GM12878 (cell line): ENCODE measurements around the gene NUDT22. TPM values are rescaled to one million over a fixed set of nuclear protein-coding genes. Genes with fewer than 3 reads are reported as not detected.

Experiments used
- CHD4 ChIP-seq: fragments of 200-600 bp; sonication (generic); IDR thresholded peaks from 2 replicates; pipeline ENCODE4 v1.6.1; 2016; ENCODE audit warnings: mild to moderate bottlenecking
- CUX1 ChIP-seq: IDR thresholded peaks from 2 replicates; pipeline ENCODE4 v1.6.1; 2012; ENCODE audit warnings: improper control_type of control experiment, low read depth, low read length; ENCODE audit not compliant: insufficient replicate concordance
- FOXK2 ChIP-seq: fragments of 450-650 bp; IDR thresholded peaks from 2 replicates; pipeline ENCODE4 v1.6.1; 2017; ENCODE audit warnings: mild to moderate bottlenecking, moderate library complexity
- GABPA ChIP-seq: IDR thresholded peaks from 2 replicates; pipeline ENCODE4 v1.6.1; 2014; ENCODE audit warnings: antibody characterized with exemption, low read depth, mild to moderate bottlenecking, inconsistent platforms
- NR2F1 ChIP-seq: fragments of 450-650 bp; conservative IDR thresholded peaks from 2 replicates; pipeline ENCODE4 v1.6.1; 2017; ENCODE audit warnings: mild to moderate bottlenecking
- POLR2A ChIP-seq: IDR thresholded peaks from 2 replicates; pipeline ENCODE4 v1.6.1; 2011; ENCODE audit warnings: low read depth, mild to moderate bottlenecking, low read length
- RFX5 ChIP-seq: IDR thresholded peaks from 2 replicates; pipeline ENCODE4 v1.6.1; 2011; ENCODE audit warnings: low read depth, low read length, improper control_type of control experiment
- SIN3A ChIP-seq: IDR thresholded peaks from 2 replicates; pipeline ENCODE4 v1.6.1; 2012; ENCODE audit warnings: low read depth, low read length, improper control_type of control experiment
- SRF ChIP-seq, 2 experiments: IDR thresholded peaks; 2 replicates each; pipeline ENCODE4 v1.6.1; 2011; ENCODE audit warnings: low read depth in 2 of 2, low read length in 2 of 2, mild to moderate bottlenecking in 1 of 2, moderate library complexity in 1 of 2
- STAT1 ChIP-seq: fragments of 450-650 bp; conservative IDR thresholded peaks from 2 replicates; pipeline ENCODE4 v1.6.1; 2014; ENCODE audit warnings: antibody characterized with exemption, mild to moderate bottlenecking
- ZNF274 ChIP-seq: IDR thresholded peaks from one replicate; pipeline ENCODE4 v1.8.0; 2011; ENCODE audit not compliant: insufficient read length, insufficient read depth
- ZNF622 ChIP-seq: fragments of 450-650 bp; IDR thresholded peaks from 2 replicates; pipeline ENCODE4 v1.6.1; 2017; ENCODE audit warnings: mild to moderate bottlenecking, inconsistent platforms
- ZSCAN29 ChIP-seq: fragments of 450-650 bp; IDR thresholded peaks from 2 replicates; pipeline ENCODE4 v1.6.1; 2017; ENCODE audit warnings: mild to moderate bottlenecking, moderate library complexity
- polyA plus RNA-seq, 11 experiments: library from polyadenylated mRNA; depleted of rRNA in 4 of 11; unstranded in 6 of 11; stranded (reverse) in 5 of 11; fragments of >200 nt; fragmentation: Nextera tagmentation in 4 of 11; fragmentation: Illumina TruSeq in 1 of 11; extraction: Ambion mirVana in 4 of 11; extraction: Trizol in 1 of 11; gene quantifications; 1 replicate in 1 of 11; 2 replicates in 10 of 11; pipeline versions ENCODE4 v1.2.1 to v1.2.3, GENCODE V29; 2011 to 2016; ENCODE audit warnings: inconsistent platforms in 2 of 11, missing spikeins in 2 of 11, low read depth in 1 of 11
- total RNA-seq, 4 experiments: library from RNA; depleted of rRNA in 3 of 4; stranded (reverse); fragments of >200 nt in 3 of 4; fragmentation: Illumina TruSeq in 1 of 4; extraction: Trizol in 1 of 4; gene quantifications; 2 replicates each; pipeline versions ENCODE4 v1.2.1 to v1.2.3, GENCODE V29; 2013 to 2021
- TF ChIP-seq, protein P1 (sequence below): fragments of 450-650 bp; IDR thresholded peaks from 2 replicates; pipeline ENCODE4 v1.6.1; 2017; ENCODE audit warnings: mild to moderate bottlenecking, low read depth, inconsistent platforms; ENCODE audit not compliant: poor library complexity, severe bottlenecking
- TF ChIP-seq, protein P2 (sequence below): fragments of 150-350 bp; IDR thresholded peaks from 2 replicates; pipeline ENCODE4 v1.6.1; 2016; ENCODE audit warnings: low read depth, low read length
- TF ChIP-seq, protein P3 (sequence below), 3 experiments: IDR thresholded peaks in 2 of 3; conservative IDR thresholded peaks in 1 of 3; 2 replicates each; pipeline ENCODE4 v1.5.1; 2011; ENCODE audit warnings: low read depth in 3 of 3, low read length in 3 of 3, mild to moderate bottlenecking in 3 of 3, control low read depth in 2 of 3, moderate library complexity in 2 of 3, inconsistent platforms in 1 of 3, mixed read lengths in 1 of 3; ENCODE audit not compliant: control insufficient read depth in 2 of 3, insufficient read depth in 1 of 3; ENCODE audit errors: extremely low read depth in 1 of 3
- TF ChIP-seq, protein P4 (sequence below): IDR thresholded peaks from 2 replicates; pipeline ENCODE4 v1.6.1; 2012; ENCODE audit warnings: low read depth, low read length, improper control_type of control experiment

NUDT22 gene
- total and polyA plus RNA-seq, 10 of the 15 experiments (the other 5 are each of a cell fraction or from before 2014, with no cell fraction given): 6.7 to 115 (median 64.7) TPM

GRCh38 chr11:64185693-64186491 lies 40.2 kb upstream of the NUDT22 start, which contains the start of gene STIP1 (continued):
- TF ChIP-seq, protein P1, sequence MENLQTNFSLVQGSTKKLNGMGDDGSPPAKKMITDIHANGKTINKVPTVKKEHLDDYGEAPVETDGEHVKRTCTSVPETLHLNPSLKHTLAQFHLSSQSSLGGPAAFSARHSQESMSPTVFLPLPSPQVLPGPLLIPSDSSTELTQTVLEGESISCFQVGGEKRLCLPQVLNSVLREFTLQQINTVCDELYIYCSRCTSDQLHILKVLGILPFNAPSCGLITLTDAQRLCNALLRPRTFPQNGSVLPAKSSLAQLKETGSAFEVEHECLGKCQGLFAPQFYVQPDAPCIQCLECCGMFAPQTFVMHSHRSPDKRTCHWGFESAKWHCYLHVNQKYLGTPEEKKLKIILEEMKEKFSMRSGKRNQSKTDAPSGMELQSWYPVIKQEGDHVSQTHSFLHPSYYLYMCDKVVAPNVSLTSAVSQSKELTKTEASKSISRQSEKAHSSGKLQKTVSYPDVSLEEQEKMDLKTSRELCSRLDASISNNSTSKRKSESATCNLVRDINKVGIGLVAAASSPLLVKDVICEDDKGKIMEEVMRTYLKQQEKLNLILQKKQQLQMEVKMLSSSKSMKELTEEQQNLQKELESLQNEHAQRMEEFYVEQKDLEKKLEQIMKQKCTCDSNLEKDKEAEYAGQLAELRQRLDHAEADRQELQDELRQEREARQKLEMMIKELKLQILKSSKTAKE: peak; percentile 99
- TF ChIP-seq, protein P2, sequence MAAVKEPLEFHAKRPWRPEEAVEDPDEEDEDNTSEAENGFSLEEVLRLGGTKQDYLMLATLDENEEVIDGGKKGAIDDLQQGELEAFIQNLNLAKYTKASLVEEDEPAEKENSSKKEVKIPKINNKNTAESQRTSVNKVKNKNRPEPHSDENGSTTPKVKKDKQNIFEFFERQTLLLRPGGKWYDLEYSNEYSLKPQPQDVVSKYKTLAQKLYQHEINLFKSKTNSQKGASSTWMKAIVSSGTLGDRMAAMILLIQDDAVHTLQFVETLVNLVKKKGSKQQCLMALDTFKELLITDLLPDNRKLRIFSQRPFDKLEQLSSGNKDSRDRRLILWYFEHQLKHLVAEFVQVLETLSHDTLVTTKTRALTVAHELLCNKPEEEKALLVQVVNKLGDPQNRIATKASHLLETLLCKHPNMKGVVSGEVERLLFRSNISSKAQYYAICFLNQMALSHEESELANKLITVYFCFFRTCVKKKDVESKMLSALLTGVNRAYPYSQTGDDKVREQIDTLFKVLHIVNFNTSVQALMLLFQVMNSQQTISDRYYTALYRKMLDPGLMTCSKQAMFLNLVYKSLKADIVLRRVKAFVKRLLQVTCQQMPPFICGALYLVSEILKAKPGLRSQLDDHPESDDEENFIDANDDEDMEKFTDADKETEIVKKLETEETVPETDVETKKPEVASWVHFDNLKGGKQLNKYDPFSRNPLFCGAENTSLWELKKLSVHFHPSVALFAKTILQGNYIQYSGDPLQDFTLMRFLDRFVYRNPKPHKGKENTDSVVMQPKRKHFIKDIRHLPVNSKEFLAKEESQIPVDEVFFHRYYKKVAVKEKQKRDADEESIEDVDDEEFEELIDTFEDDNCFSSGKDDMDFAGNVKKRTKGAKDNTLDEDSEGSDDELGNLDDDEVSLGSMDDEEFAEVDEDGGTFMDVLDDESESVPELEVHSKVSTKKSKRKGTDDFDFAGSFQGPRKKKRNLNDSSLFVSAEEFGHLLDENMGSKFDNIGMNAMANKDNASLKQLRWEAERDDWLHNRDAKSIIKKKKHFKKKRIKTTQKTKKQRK: peak; percentile 98
- peak; percentile 16; the same call in 1 of the 2 replicates for TF ChIP-seq POLR2A
- TF ChIP-seq, protein P3, sequence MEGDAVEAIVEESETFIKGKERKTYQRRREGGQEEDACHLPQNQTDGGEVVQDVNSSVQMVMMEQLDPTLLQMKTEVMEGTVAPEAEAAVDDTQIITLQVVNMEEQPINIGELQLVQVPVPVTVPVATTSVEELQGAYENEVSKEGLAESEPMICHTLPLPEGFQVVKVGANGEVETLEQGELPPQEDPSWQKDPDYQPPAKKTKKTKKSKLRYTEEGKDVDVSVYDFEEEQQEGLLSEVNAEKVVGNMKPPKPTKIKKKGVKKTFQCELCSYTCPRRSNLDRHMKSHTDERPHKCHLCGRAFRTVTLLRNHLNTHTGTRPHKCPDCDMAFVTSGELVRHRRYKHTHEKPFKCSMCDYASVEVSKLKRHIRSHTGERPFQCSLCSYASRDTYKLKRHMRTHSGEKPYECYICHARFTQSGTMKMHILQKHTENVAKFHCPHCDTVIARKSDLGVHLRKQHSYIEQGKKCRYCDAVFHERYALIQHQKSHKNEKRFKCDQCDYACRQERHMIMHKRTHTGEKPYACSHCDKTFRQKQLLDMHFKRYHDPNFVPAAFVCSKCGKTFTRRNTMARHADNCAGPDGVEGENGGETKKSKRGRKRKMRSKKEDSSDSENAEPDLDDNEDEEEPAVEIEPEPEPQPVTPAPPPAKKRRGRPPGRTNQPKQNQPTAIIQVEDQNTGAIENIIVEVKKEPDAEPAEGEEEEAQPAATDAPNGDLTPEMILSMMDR (IDR thresholded peaks at IDR 0.05 in 2 of 3, conservative IDR thresholded peaks at IDR 0.05 in 1 of 3; ENCODE audit: control insufficient read depth in 2 of 3, extremely low read depth in 1 of 3, insufficient read depth in 1 of 3, low read depth in 3 of 3, low read length in 3 of 3): peak; percentile 37 to 46 (median 40)
- TF ChIP-seq ZNF274: no peak
- peak; percentile 59; the same call in 1 of the 2 replicates for TF ChIP-seq SIN3A
- peak; percentile 59 for TF ChIP-seq RFX5
- TF ChIP-seq ZSCAN29: peak; percentile 69; the same call in 1 of the 2 replicates
- TF ChIP-seq ZNF622: no peak
- no peak for TF ChIP-seq STAT1
- TF ChIP-seq GABPA: peak; percentile 76; the same call in 1 of the 2 replicates
- TF ChIP-seq FOXK2: peak; percentile 44; the same call in 1 of the 2 replicates
- TF ChIP-seq, protein P4, sequence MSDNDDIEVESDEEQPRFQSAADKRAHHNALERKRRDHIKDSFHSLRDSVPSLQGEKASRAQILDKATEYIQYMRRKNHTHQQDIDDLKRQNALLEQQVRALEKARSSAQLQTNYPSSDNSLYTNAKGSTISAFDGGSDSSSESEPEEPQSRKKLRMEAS: peak; percentile 68; the same call in 1 of the 2 replicates
- no peak for TF ChIP-seq CHD4
- TF ChIP-seq SRF (IDR thresholded peaks at IDR 0.05; ENCODE audit: low read depth in 2 of 2, low read length in 2 of 2): no peak
- no peak for TF ChIP-seq CUX1
- TF ChIP-seq NR2F1: no peak
